A549 treated with CpdA at 1 μM for 4 hours (cell line): ENCODE measurements around the gene TAX1BP1. TPM values are rescaled to one million over a fixed set of nuclear protein-coding genes. Genes with fewer than 3 reads are reported as not detected.

Source experiments
- total RNA-seq: library from RNA; stranded (reverse); fragments of 200-300 nt; extraction: Qiagen RNA extraction; gene quantifications from 5 replicates; pipeline ENCODE4 v1.2.3, GENCODE V29; 2022; ENCODE audit warnings: low read depth

TAX1BP1 gene
- total RNA-seq, result 65.6 to 111 TPM (median 76.1 TPM) in 5 replicates

DNA sequence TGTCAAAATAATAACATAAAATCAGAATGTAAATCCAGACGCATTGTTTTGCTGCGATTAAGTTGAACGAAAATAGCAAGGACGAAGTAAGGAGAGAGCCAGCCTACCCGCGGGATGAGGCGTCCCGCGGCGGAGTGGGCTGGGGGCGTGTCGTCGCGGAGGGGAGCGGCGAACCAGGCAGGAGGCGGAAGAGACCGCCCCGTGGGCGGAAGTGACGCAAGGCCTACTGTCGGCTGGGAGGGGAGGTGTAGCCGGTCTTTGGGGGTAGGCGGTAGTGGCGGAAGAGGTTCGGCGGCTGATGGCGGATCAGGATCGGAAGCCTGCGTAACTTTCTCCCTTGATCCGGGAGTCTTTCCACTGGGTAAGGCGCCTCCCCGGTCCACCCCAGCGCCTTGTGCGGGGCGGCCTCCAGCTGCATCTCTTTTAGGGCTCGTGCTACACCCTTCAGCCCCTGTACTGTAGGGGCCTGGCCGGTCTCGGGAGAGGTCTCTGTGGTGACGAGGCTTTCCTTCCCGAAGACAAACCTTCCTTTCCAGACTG, at the start of gene TAX1BP1:
TAX1BP1 (plus strand) TSS at position 254 of the 540 bp plus-strand sequence. CDS start 8,363 bp downstream, outside the sequence.

Other genes with a start within 250 kb of the TAX1BP1 start
- gene HIBADH, start 77.3 kb upstream of the TAX1BP1 start, total RNA-seq, result 39.6 to 46.0 TPM (median 43.9 TPM) in 5 replicates